ENCODE results near the gene CEP112.

The CEP112 gene

GRCh38 chr17:66037221-66037620 lies 154.7 kb downstream of the CEP112 start:
- no peak overlapping the region for H3K4me3 ChIP-seq (ENCODE audit: low read depth, low read length)
- POLR2A ChIA-PET: no interaction called here
- no peak for DNase-seq (ENCODE audit: low read depth, low spot score)
- no peak for TF ChIP-seq CTCF (IDR thresholded peaks at IDR 0.05; ENCODE audit: insufficient read depth, low read length, missing control alignments)
- CTCF ChIA-PET: no interaction called here

GRCh38 chr17:66032082-66032712 lies 159.7 kb downstream of the CEP112 start:
- ChIA-PET CTCF (no interaction called here), POLR2A (no interaction called here)
- H3K4me3 ChIP-seq (ENCODE audit: low read depth, low read length): no peak overlapping the region
- TF ChIP-seq CTCF (IDR thresholded peaks at IDR 0.05; ENCODE audit: insufficient read depth, low read length, missing control alignments): no peak
- DNase-seq (ENCODE audit: low read depth, low spot score): no peak

DNA sequence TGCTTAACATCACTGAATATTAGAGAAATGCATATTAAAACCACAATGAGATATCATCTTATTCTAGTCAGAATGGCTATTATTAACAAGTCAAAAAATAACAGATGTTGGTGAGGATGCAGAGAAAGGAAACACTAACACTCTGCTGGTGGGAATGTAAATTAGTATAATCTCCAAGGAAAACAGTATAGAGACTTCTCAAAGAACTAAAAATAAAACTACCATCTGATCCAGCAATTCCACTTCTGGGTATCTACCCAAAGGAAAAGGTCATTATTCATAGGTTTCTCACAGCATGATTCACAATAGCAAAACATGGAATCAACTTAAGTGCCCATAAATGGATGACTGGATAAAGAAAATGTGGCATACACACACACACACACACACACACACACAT lies 166.4 kb downstream of the CEP112 start:
- H3K4me3 ChIP-seq (ENCODE audit: low read depth, low read length): no peak overlapping the region
- peak; percentile 40 for DNase-seq (ENCODE audit: low read depth, low spot score)
- POLR2A ChIA-PET: no interaction called here
- CTCF ChIA-PET: no interaction called here
- TF ChIP-seq CTCF (IDR thresholded peaks at IDR 0.05; ENCODE audit: insufficient read depth, low read length, missing control alignments): no peak

DNA sequence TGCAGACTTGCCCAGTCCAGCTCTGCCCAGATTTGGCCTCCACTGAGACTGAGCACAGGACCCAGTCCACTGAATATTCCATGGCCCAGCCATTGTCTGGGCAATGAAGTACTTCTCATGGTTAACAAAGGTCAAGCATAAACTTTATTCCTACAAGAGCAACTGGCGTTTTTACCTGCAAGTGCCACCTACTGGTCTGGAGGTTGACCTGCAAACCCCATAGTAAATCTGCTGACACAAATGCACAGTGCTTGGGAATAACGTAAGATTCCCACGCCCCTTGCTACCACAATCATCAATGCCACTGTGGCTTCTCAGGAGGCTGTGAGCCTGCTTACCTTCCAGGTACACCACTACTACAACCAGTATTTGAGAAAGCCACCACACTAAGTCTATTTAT lies 170.2 kb downstream of the CEP112 start:
- POLR2A ChIA-PET: no interaction called here
- no peak overlapping the region for H3K4me3 ChIP-seq (ENCODE audit: low read depth, low read length)
- TF ChIP-seq CTCF (IDR thresholded peaks at IDR 0.05; ENCODE audit: insufficient read depth, low read length, missing control alignments): no peak
- no peak for DNase-seq (ENCODE audit: low read depth, low spot score)
- CTCF ChIA-PET: no interaction called here

- H3K4me3 ChIP-seq (ENCODE audit: low read depth, low read length): no peak overlapping the region
- TF ChIP-seq CTCF (IDR thresholded peaks at IDR 0.05; ENCODE audit: insufficient read depth, low read length, missing control alignments): no peak
- DNase-seq (ENCODE audit: low read depth, low spot score): no peak
- POLR2A ChIA-PET: no interaction called here
- CTCF ChIA-PET: no interaction called here
Observed at GRCh38 chr17:66018786-66019185, 173.1 kb downstream of the CEP112 start.

- POLR2A ChIA-PET: interaction anchor here (0.6 kb wide), 1 partner anchor 359 kb away, joined by 3 read pairs; no protein-coding TSS in a partner anchor
- no peak overlapping the region for H3K4me3 ChIP-seq (ENCODE audit: low read depth, low read length)
- CTCF ChIA-PET: no interaction called here
- no peak for TF ChIP-seq CTCF (IDR thresholded peaks at IDR 0.05; ENCODE audit: insufficient read depth, low read length, missing control alignments)
- no peak for DNase-seq (ENCODE audit: low read depth, low spot score)
Observed at GRCh38 chr17:66016231-66016630, 175.7 kb downstream of the CEP112 start.
